Dermis microvascular lymphatic vessel endothelial cell (primary cell): ENCODE results near the gene OR5AC2. TPM values are rescaled to one million over a fixed set of nuclear protein-coding genes. Genes with fewer than 3 reads are reported as not detected.

Experiments
- DNase-seq, 2 donors: peaks; one replicate each; pipeline versions ENCODE4 v3.0.0 to v3.0.0-alpha.2; 2010; ENCODE audit warnings: low read depth in 2 of 2
- total RNA-seq: library from RNA; depleted of rRNA; stranded (reverse); fragments of >200 nt; gene quantifications from 2 replicates; pipeline ENCODE4 v1.2.1, GENCODE V29; 2014

OR5AC2 gene, protein sequence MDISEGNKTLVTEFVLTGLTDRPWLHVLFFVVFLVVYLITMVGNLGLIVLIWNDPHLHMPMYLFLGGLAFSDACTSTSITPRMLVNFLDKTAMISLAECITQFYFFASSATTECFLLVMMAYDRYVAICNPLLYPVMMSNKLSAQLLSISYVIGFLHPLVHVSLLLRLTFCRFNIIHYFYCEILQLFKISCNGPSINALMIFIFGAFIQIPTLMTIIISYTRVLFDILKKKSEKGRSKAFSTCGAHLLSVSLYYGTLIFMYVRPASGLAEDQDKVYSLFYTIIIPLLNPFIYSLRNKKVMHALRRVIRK
- not detected in 2 replicates for total RNA-seq

DNA sequence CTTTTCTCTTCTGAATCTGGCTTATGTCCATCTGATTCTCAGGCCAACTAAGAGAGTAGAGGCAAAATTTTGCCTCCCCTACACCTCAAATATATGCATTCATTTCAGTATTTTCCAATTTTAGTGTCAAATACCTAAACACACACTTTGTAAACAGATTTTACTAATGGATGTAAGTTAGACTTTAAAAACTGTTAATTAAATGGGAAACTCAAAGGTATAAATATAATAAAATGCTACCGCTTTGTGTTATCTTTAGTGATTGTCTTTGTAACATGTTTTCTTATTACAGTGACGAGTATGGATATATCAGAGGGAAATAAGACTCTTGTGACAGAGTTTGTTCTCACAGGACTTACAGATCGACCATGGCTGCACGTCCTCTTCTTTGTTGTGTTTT lies at the start of gene OR5AC2:
TSS of gene OR5AC2 (plus strand) at position 301 of the 400 bp plus-strand sequence. CDS start at position 301, 0 bp downstream.
- DNase-seq, result no peak

DNA sequence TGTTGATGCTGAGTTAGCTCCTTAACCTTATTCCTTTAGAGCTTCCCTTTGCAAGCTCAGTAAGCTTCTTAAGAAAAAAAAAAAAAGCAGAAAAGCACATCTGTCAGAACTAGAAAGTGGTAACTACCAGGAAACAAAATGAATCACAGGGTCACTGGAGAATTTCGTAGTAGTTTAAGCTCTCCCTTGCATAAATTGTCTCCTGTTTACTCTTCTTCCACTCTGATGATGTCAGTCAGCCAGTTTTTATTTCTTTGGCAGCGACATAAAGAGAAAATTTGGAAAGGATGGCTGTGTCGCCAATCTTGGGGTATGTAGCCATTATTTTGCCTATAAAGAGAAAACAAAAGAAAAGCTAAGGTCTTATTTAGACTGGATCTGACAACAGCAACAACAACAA lies 48.7 kb upstream of the OR5AC2 start:
- DNase-seq, result no peak

DNA sequence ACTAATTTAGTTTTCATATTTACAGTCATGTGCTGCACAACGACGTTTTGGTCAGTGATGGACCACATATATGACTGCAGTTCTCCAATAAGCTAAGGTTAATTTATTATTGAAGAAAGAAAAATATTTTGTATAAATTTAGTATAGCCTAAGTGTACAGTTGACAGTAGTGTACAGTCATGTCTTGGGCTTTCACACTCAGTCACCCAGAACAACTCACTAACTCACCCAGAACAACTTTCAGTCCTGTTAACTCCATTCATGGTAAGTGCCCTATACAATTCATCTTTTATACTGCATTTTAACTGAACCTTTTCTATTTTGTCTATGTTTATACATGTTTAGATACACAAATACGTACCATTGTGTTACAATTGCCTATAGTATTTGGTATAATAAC lies 48.1 kb upstream of the OR5AC2 start:
- no peak for DNase-seq

DNA sequence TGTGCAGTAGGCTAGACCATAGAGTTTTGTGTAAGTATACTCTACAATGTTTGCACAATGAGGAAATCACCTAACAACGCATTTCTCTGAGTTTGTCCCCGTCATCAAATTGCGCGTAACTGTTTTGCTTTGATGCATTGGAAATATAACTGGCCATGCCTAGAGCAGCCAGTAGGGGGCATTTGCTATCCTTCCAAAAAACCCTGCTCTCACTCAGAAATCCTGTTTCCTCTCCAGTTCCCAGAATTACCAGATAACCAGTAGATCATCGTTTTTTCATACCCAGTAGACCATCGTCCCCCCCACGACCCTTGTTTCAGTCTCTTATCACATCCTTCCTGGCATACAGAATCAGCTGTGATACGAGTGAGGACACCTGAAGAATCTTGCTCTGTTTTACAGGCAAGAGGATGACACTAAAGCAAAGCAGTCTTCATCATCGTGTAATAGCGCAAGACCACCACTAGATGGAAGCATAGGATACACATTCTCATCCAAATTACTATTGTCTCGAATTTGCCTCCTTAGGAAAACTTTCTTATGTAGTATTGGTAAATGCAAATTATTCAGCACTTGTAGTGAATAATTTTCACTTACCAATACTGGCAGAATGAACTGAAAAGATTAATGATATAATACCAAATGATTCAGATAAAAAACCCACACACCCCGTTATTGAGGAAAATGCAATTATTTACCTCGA lies 47.5 kb upstream of the OR5AC2 start:
- peak; percentile 80 to 85 for DNase-seq

DNA sequence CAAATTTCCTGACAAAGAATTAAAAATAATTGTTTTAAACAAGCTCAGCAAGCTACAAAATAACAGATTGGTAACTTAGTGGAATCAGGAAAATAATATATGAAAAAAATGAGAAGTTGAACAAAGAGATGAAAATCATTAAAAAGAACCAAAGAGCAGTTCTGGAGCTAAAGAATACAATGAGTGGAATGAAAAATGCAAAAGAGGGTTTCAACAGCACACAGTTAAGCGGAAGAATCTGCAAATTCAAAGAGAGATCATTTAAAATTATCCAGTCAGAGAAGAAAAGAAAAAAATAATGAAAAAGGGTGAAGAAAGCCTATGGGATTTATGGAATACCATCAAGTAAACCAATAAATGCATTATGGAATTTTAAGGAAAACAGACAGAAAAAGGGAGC lies 45.6 kb upstream of the OR5AC2 start:
- DNase-seq, result no peak

DNA sequence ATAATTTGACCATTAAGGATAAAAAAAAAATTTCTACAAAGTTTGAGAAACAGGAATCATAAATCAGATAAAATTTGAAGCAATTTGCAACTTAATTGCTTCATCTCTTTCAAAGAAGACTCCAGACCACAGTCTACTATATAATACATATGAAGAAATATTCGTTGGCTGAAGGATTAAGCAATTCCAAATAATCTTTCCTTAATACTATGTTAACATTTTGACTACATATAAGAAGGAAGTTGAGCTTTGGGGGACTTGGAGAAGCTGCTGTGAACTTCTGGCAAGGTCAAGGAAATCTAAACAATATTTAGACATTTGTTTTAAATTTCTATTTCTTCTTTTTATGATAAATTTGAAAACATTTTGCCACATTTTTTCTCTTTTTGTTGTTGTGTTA lies 38.4 kb upstream of the OR5AC2 start:
- no peak for DNase-seq

DNA sequence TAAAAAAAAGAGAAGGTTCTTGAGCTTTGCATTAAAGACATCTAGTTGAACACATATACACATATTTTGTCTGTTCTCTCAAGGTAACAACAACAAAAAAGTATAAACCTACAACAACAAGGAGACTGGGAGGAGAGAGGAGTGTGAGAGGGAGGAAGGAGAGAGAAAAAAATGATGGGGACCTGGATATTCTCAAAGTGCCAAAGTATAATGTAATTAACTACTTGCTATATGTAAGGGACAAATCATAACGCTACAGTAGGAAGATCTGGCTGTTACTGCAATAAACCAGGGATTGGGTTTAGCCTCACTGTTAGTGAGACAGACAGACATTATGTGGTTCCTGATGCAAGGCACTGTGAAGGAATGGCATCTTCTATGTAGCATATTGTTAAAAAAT lies 37.7 kb upstream of the OR5AC2 start:
- DNase-seq, result no peak

DNA sequence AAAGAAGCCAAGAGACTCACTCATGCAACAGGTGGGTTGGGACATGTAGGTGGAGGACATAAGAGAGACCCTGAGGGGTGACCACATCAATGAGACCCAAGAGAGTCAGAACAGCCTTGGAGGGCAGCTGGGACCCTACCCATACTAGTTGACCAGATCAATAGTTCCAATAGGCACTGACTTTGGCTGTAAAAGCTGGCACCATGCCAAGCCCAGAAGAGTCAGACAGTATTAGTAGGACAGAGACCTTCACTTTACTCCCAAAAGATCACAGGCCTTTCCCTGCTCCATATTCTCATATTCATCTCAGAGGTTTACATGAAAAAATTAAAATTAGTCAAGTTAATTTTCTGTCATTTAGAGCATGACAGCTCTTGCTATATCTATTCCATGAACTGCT lies 30.9 kb upstream of the OR5AC2 start:
- DNase-seq, result no peak

DNA sequence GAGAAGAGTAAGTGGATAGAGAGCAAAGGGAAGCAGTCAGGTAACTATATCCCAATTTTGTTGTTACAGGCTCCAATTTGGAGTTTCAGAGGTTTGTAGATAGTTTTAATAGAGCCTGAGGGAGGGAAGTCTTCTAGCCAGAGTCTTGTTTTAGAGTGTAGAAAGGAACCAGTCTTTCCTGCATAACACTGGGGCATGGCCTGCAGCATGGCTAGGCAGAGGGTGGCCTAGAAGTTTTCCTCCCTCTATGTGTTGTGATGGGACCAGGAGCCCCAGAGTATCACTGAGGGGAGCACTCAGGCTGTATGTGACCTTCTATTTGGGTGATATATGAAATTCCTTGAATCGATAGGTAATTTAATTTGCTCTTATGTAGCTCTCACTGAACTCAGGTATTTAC lies 29.3 kb upstream of the OR5AC2 start:
- no peak for DNase-seq

DNA sequence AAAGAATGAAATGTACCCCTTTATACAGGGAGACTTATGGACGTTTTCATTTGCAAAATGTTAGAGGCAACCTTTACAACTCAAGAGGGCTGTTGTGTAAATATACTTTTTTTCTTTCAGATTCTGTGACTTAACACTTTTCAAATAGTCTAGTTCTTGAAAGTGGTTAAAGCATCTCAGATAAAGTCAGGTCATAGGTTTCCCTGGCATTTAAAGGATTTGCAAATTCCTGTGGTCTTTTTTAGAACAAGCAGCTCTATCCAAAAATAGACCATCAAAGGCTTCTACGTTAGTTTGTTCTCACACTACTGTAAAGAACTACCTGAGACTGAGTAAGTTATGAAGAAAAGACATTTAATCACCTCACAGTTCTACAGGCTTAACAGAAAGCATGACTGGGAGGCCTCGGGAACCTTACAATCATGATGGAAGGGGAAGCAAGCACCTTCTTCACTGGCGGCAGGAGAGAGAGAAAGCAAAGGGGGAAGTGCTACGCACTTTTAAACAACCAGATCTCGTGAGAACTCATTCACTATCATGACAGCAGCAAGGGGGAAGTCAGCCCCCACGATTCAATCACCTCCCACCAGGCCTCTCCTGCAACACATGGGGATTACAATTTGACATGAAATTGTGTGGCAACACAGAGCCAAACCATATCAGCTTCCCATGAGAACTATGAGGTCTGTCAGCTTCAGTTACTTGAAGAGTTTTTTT lies 28.6 kb upstream of the OR5AC2 start:
- no peak for DNase-seq

DNA sequence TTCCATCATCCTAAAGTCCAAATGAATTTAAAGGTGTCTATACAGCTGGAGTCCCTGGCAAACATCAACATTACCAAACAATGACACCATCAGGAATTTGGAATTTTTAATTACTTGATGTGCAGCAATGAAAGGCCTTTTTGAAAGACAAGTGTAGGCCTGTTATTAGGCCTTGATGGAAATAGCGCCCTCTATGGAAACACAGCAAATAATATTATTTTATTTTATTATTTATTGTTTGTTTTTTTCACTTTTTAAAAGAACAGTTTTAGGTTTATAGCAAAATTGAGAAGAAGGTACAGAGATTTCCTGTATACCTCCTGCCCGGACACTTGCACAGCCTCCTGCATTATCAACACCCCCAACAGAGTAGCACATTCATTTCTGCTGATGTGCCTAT lies 18.1 kb upstream of the OR5AC2 start:
- no peak for DNase-seq

DNA sequence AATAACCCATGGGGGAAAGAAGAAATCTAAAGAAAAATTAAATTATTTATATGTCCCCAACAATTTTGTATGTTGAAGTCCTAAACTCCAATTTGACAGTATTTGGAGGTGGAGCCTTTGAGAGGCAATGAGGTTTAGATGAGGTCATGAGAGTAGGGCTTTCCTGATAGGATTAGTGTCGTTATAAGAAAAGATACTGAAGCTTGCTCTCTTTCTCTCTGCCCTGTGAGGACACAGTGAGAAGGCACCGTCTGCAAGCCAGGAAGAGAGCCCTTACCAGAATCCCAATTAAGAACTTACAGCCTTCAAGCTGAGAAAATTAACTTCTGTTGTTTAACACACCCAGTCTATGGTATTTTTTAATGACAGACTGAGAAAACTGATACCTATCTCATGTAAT lies 16.1 kb upstream of the OR5AC2 start:
- no peak for DNase-seq

DNA sequence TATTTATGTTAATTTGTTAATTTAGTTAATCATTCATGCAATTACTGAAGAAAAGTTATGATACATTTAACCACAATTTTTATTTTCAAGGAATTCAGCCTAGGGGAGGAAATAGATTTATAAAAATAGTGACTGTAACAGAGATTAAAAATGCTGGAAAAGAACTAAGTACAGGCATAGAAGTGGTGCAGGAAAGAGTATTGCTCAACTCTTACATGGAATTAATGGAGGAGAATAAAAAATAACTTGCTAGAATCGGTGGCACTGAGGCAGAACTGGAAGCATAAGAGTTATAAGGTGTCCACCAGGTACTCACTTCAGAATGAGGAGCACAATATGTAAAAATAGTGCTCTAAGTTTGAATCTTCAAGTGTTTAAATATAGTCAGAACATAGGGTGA lies 13.5 kb upstream of the OR5AC2 start:
- no peak for DNase-seq

DNA sequence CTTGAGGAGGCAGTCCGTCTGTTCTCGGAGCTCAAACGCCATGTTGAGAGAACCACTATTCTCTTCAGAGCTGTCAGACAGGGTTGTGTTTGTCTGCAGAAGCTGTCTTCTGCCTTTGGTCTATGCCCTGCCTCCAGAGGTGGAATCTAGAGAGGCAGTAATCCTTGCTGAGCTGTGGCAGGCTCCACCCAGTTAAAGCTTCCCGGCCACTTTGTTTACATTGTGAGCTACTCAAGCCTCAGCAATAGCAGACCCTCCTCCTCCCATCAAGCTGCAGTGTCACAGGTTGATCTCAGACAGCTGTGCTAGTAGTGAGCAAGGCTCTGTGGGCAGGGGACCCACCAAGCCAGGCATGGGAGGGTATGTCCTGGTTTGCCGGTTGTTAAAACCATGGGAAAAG lies 8.9 kb downstream of the OR5AC2 start:
- no peak for DNase-seq

DNA sequence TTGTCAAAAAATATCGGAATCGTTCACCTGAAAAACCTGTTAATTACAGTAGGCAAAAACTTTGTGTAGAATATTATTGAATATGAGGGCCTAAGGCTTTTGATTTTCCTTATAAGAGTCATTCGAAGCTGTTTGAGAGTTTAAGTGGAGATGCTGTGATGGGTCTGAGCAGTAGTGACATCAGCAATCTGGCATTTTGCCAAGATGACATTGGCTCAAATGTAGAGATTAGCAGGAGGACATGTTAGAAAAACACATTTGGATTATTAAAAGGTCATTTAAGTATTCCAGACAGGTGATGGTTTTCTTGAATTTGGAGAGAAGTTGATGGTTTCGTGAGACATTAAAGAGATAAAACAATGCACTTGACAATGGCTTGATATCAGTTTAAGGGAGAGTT lies 12.9 kb downstream of the OR5AC2 start:
- no peak for DNase-seq

DNA sequence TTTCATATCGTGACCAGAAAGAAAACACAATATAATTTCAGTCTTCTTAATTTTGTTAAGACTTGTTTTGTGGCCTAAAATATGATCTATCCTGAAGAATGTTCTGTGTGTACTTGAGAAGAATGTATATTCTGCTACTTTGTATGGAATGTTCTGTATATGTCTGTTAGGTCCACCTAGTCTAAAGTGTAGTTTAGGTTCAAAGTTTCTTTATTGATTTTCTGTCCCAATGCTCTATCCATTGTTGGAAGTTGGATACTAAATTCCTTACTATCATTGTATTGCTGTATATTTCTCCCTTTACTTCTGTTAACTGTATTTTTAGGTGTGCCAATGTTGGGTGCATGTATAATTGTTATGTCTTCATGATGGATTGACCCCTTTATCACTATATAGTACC lies 21.2 kb downstream of the OR5AC2 start:
- DNase-seq, result no peak

DNA sequence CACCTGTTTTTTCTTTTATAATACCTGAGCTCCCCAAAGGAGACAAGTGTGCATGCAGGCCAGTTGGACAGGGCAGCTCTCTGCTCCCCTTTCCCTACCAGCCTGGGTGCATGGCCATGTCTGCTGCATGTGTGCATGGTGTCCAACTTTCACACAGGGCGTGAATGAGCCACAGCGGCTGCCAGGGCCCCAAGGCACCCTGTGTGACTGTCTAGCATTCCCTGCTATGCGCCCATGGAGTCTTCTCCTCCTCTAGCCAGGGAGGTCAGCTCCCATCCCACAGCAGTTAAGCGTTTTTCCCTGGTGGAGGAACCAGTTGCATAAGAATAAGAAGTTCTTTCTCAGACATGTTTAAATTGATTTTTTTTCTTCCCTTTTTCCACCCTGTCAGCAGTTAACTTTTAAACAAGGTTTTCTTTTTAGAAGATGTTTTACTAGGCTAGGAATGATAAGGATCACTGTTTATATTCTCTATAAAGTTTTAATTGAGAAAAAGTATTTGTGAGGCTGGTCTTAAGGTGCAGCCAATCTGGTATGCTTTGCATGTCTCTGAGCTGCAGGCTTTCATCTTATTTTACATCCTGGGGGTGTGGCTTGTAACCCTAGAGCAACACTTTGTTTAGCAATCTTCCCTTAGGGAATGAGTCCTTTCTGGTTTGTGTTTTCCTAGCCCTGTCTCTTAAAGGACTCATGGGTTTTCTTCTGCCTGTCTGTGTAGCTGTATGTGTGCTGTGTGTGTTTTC lies 23.0 kb downstream of the OR5AC2 start:
- DNase-seq, result no peak

DNA sequence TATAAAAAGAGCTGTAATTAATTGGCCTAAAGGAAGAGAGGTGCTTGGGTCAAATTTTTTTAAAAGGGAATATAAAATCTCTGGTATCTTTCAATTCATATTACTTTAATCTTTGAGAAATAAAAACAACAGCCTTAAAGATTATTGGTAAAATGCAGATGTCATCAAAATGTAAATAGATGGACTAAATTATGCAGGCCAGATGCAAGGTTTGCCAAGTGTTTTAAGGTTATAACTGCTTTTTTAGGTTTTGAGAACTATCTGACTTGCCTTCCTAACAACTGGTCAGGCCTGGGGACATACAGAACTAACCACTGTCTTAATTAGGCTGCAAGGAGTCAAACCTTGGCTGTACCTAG lies 23.6 kb downstream of the OR5AC2 start:
- no peak for DNase-seq

DNA sequence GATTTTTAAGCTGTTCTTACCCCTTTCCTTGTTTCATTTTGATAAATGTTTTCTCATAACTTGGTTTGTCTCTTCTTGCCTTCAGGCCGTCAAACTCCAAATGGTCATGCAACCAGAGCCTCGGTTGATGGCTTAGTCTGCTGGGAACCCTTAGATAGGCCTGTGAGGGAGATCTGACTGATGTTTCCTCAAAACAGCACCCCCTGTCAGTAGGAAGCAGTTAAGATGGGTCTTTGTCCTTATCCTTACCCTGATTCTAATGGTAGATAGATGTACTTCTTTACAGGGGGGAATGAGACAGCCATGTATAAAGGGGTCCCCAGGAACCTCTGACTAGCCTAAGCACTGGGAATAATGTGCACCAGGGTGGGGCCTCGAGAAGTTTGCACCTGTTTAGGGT lies 27.3 kb downstream of the OR5AC2 start:
- DNase-seq, result no peak

DNA sequence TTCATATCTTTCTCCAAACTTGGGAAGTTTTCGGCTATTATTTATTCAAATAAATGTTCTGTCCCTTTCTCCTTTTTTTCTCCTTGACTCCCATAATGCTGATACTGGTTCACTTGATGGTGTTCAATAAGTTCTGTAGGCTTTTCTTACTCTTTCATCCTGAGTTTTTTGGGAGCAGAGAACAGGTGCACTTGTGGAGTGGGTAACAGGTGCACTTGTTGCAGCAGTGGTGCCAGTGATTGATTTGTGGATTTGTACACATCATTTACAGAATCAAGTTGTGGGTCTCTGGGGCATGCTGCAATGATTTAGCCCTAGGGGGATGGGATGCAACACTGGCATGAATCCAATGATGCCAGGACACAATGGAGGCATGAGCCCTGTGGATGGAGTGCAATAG lies 28.7 kb downstream of the OR5AC2 start:
- DNase-seq, result no peak

DNA sequence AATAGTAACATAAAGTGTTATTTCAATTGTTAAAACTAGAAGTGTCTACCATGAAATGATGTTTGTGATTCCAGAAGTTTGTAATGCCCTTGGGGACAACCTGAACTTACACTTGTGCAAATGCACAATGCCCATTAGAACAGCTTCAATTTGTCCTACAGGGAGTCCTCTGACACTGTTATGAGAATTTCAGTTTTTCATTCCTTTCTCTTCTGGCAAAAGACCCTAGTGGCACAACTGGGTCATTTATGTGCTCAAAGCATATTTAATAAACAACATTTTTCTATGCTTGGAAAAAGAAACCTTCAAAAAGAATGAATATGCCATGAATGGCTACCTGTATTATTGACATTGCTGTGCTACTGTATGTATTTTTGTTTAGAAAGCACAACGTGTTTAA lies 43.4 kb downstream of the OR5AC2 start, which contains the start of gene OR5H1:
TSS of gene OR5H1 (plus strand) at position 301 of the 400 bp plus-strand sequence. CDS start 1,977 bp downstream, outside the sequence.
- DNase-seq, result no peak

DNA sequence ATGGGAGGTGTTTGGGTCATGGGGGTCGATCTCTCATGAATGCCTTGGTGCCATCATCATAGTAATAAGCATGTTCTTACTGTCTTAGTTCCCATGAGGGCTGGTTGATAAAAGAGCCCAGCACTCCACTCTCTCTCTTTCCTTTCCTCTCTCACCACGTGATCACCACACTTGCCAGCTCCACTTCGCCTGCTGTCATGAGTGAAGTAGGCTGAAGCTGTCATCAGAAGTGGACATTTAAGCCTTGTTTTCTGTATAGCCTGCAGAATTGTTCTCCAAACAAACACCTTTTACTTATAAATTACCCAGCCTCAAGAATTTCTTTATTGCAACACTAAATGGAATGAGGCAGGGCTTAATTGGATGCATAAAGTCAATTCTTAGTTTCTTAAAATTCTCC lies 49.7 kb downstream of the OR5AC2 start:
- DNase-seq, result no peak
